Right lobe of liver (tissue), 6 donors: Measurements from ENCODE around the gene MAST2. TPM values are rescaled to one million over a fixed set of nuclear protein-coding genes. Genes with fewer than 3 reads are reported as not detected.

Source experiments
- ATAC-seq, 4 donors: fragments of 200-7000 bp; cut with Tn5 transposase; one replicate each; pipeline ENCODE4 v1.9.1; 2020; ENCODE audit warnings: mild to moderate bottlenecking in 4 of 4, moderate library complexity in 4 of 4
- DNase-seq, 3 donors: peaks; one replicate each; pipeline ENCODE4 v3.0.0-alpha.2; 2020
- H3K27ac ChIP-seq, 3 donors: fragments of 200-600 bp; one replicate each; pipeline ENCODE4 v1.8.0; 2022
- H3K27me3 ChIP-seq, 2 donors: fragments of 200-600 bp; one replicate each; pipeline ENCODE4 v1.8.0; 2022
- H3K36me3 ChIP-seq, 4 donors: fragments of 200-600 bp; sonication (generic) in 1 of 4; one replicate each; pipeline versions ENCODE4 v1.5.1 to v1.8.0; 2017 to 2022; ENCODE audit warnings: control low read depth in 1 of 4
- H3K4me1 ChIP-seq, 4 donors: fragments of 200-600 bp; sonication (generic) in 1 of 4; one replicate each; pipeline versions ENCODE4 v1.5.1 to v1.8.0; 2017 to 2022; ENCODE audit warnings: control low read depth in 1 of 4
- H3K4me3 ChIP-seq, 3 donors: fragments of 200-600 bp; one replicate each; pipeline ENCODE4 v1.8.0; 2022
- H3K9me3 ChIP-seq, 4 donors: fragments of 200-600 bp; sonication (generic) in 1 of 4; one replicate each; pipeline versions ENCODE4 v1.5.1 to v1.8.0; 2017 to 2022; ENCODE audit warnings: control low read depth in 1 of 4
- POLR2A ChIP-seq: fragments of 450-650 bp; IDR thresholded peaks from one replicate; pipeline ENCODE4 v1.6.1; 2017; ENCODE audit warnings: antibody characterized with exemption, mild to moderate bottlenecking
- WGBS: methylation state at CpG from one replicate; pipeline ENCODE4 v1.1.6; 2018; ENCODE audit warnings: low coverage, low lambda C conversion rate; ENCODE audit not compliant: insufficient coverage; ENCODE audit errors: missing lambda C conversion rate; 5-methylcytosine and 5-hydroxymethylcytosine counted together
- intact Hi-C, 2 donors: fragments of 100-400 bp; cut with DNase I; formaldehyde crosslinking; loops; one replicate each; pipeline versions ENCODE4 v1.11.2 to v1.14.1; 2022
- total RNA-seq, 6 experiments: library from RNA; depleted of rRNA in 2 of 6; stranded (reverse); fragments of >200 nt in 2 of 6; fragmentation: NEBNext Ultra II Directional in 3 of 6; extraction: Animal tissue kit (Norgen Biotek cat#: 25700) in 3 of 6; gene quantifications; one replicate each; pipeline versions ENCODE4 v1.1.0 to v1.2.4, GENCODE V29; 2016 to 2023
- TF ChIP-seq, protein P1 (sequence below), 4 donors: fragments of 200-600 bp in 3 of 4; fragments of 450-650 bp in 1 of 4; IDR thresholded peaks; one replicate each; pipeline versions ENCODE4 v1.5.1 to v1.8.0; 2016 to 2022; ENCODE audit warnings: antibody characterized with exemption in 4 of 4, mild to moderate bottlenecking in 2 of 4
- donor health status: DM: no; HTN: yes; CAD: no.
- donor health status: DM: no; HTN: no; CAD: no.
- donor health status: DM: no; HTN: no; CAD: no.
- donor health status: DM: no; HTN: yes; CAD: no.
- donor health status: DM: no; HTN: yes; CAD: no.

MAST2 gene
- total RNA-seq, 6 experiments from 2014 or later: 9.9 to 14.9 (median 12.3) TPM

DNA sequence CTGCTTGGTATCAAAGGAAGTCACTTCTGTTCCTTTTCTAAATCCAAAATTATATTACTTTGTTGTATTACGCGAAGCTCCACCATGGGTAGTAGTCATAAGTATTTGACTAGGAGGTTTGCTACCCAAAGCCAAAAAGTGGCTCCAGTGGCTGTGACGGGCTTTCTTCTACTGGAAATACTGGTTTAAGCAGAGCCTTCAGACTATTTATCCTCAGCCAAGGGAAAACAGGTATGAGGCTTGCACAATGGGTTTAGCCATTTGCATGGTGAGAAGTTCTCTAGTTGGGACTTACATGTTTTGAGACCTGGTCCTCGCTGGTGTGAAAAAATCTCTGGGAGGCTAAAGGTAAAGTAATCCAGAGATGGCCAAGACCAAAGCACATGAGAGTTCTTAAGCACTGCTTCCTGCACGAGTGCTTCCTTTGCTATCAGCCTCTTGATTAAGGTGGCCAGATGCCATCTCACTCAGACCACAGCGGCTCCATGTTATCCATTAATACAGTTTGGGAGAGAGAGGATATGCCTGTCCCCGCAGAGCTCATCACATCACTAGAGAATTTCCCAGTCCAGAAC, 207.8 kb downstream of the MAST2 start:
- intact Hi-C loops: no loop called here
- no peak overlapping the region for H3K27ac ChIP-seq
- no peak for DNase-seq
- TF ChIP-seq, protein P1, sequence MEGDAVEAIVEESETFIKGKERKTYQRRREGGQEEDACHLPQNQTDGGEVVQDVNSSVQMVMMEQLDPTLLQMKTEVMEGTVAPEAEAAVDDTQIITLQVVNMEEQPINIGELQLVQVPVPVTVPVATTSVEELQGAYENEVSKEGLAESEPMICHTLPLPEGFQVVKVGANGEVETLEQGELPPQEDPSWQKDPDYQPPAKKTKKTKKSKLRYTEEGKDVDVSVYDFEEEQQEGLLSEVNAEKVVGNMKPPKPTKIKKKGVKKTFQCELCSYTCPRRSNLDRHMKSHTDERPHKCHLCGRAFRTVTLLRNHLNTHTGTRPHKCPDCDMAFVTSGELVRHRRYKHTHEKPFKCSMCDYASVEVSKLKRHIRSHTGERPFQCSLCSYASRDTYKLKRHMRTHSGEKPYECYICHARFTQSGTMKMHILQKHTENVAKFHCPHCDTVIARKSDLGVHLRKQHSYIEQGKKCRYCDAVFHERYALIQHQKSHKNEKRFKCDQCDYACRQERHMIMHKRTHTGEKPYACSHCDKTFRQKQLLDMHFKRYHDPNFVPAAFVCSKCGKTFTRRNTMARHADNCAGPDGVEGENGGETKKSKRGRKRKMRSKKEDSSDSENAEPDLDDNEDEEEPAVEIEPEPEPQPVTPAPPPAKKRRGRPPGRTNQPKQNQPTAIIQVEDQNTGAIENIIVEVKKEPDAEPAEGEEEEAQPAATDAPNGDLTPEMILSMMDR (IDR thresholded peaks at IDR 0.05): no peak
- no peak for TF ChIP-seq POLR2A
- H3K9me3 ChIP-seq: no peaks in the 10 kb centered on the region
- 92% methylated on average over 5 of the region's 7 CpGs for WGBS
- ATAC-seq: no peak
- no peak overlapping the region for H3K4me3 ChIP-seq
- peaks cover 0 to 36% (median 13%) of the 10 kb centered on the region in 4 donors for H3K36me3 ChIP-seq
- H3K27me3 ChIP-seq: no peaks in the 10 kb centered on the region
- H3K4me1 ChIP-seq: no peaks in the 10 kb centered on the region

DNA sequence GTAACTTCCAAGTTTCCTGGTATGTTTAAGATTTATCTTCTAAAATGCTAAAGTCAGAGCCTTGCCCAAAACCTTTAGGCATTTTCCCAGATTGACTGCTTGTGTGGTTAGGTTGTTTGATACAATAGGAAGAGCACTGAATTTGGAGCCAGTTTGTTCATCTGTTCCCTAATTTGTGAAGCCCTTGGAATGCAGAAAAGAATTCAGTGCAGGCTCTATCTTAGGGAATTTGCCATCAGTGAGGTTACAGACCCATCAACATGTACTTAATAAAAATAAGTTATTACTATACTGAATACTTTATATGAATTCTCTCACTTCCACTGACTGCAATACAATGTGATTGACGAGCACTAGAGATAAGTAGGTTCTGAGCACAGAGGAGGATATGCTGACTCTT, 208.8 kb downstream of the MAST2 start:
- Histone ChIP-seq H3K36me3 (peaks cover 0 to 31% (median 9%) of the 10 kb centered on the region in 4 donors), H3K4me3 (no peak overlapping the region), H3K9me3 (no peaks in the 10 kb centered on the region), H3K27me3 (no peaks in the 10 kb centered on the region), H3K4me1 (no peaks in the 10 kb centered on the region), H3K27ac (no peak overlapping the region)
- DNase-seq (no peak), ATAC-seq (no peak)
- TF ChIP-seq POLR2A: no peak
- TF ChIP-seq, protein P1 (IDR thresholded peaks at IDR 0.05): no peak
- intact Hi-C loops: no loop called here
- 100% methylated on average over 1 of the region's 1 CpG for WGBS

DNA sequence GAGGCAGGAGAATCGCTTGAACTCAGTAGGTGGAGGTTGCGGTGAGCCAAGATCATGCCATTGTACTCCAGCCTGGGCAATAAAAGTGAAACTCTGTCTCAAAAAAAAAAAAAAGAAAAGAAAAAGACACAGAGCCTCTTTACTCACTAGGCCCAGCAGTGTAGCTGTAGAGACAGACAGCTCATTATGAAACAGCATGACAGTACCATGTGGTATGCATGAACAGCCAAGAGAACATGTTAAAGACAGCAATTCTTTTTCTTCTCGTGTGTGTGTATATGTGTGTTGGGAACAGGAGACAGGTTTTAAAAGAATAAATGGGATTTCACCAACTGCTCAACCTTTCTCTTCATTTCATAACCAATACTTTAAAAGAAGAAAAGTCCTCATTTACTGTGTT, 210.2 kb downstream of the MAST2 start:
- DNase-seq (no peak), ATAC-seq (no peak)
- no peak overlapping the region for H3K4me3 ChIP-seq
- no peak overlapping the region for H3K27ac ChIP-seq
- H3K4me1 ChIP-seq: no peaks in the 10 kb centered on the region
- peaks cover 0 to 17% (median 5%) of the 10 kb centered on the region in 4 donors for H3K36me3 ChIP-seq
- intact Hi-C loops: no loop called here
- no peaks in the 10 kb centered on the region for H3K27me3 ChIP-seq
- no peaks in the 10 kb centered on the region for H3K9me3 ChIP-seq
- WGBS: 75% methylated on average over 1 of the region's 3 CpGs
- TF ChIP-seq, protein P1 (IDR thresholded peaks at IDR 0.05): no peak
- no peak for TF ChIP-seq POLR2A

DNA sequence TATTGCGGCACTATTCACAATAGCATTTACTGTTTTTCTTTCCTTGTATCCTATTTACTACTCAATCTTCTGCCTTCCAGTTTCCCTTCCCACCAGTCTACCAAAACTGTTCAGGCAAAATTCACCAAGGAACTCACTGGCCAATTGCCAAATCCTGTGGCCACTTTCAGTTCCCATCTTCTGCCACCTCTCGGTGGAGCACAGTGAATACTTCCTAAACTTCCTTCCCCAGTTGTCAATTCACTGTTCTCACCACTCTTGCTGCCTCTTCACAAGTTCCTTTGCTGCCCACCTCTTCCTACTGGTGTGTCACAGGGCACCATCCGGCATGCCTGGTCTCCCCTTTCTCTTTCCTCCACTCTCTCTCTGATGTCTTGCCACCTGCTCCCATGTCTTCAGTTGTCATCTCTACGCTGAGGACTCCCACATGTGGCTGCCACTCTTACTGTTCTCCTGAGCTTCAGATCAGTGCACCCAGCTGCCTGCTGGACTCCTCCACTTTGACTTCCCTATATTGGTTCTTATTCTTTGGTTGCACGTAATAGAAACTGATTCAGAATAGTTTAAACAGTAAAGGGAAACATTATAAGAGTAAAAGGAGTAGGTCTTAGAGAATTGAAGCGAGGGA, 214.6 kb downstream of the MAST2 start:
- H3K4me3 ChIP-seq: no peak overlapping the region
- peaks cover 0 to 11% (median under 1%) of the 10 kb centered on the region in 4 donors for H3K36me3 ChIP-seq
- peak in 3 of 4 donors; percentile 28 to 29 (median 29) for ATAC-seq

More for the DNA sequence above, 214.6 kb downstream of the MAST2 start:
- no peak for DNase-seq
- intact Hi-C loops: no loop called here
- 79% methylated on average over 6 of the region's 6 CpGs for WGBS
- TF ChIP-seq POLR2A: no peak
- TF ChIP-seq, protein P1 (IDR thresholded peaks at IDR 0.05): no peak
- Histone ChIP-seq H3K27ac (no peak overlapping the region), H3K27me3 (no peaks in the 10 kb centered on the region), H3K9me3 (no peaks in the 10 kb centered on the region), H3K4me1 (no peaks in the 10 kb centered on the region)
